NCI-H146 treated with DMSO at 0.1 percent for 48 hours (cell line): Measurements from ENCODE around the gene RBFOX2.

ENCODE experiments used
- DNase-seq: peaks from one replicate; lab custom pipeline; 2025; ENCODE audit not compliant: unreplicated experiment; lab: John Stamatoyannopoulos, UW

The RBFOX2 gene

DNA sequence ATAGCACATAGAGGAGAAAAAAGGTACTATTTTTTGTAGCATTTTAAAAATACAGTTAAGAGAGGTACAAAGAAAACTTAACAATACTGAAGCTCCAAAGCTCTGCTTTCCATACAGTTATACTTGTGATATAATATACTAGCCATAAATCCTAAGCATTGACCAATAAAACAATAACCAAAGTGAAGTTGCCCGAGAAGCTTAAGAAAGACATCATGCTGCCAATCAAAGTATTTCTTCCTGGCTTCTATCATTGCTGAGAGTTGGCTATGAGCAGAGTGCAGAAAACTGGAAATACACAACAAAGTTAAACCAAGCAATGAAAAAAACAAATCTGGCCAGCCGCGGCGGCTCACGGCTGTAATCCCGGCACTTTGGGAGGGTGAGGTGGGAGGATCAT lies 84.2 kb downstream of the RBFOX2 start:
- no peak for DNase-seq

DNA sequence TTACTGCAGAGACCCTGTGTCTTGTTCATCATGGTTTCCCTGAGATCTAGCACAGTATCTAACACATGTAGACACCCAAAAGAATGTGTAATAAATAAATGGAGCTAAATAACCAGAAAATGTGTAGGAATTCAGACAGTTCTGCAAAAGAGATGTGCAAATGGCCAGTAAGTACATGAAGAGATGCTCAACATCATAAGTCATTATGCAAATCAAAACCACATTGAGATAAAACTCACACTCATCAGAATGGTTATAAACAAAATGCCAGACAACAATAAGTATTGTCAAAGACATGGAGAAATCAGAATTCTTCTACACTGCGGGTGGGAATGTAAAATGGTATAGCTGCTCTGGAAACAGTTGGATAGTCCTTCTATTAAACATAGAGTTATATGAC lies 88.5 kb downstream of the RBFOX2 start:
- DNase-seq: no peak

DNA sequence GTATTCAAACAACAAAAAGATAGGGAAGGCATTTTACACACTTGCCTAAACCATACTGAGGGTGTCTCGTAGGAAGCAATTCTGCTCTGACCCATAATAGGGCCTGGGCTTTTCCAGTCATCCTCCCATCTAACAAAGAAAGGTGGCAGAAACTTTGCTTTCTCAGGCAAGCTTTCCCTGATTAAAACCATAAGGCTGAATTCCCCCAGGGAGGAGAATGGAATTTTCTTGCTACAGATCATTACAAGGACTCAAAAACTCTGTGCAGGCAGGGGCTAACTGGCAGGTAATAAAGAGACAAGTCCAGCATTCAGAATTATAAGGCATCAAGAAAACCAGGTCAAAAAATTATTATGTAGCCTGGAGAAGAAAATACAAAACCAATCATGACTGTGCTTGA lies 90.4 kb downstream of the RBFOX2 start:
- no peak for DNase-seq

DNA sequence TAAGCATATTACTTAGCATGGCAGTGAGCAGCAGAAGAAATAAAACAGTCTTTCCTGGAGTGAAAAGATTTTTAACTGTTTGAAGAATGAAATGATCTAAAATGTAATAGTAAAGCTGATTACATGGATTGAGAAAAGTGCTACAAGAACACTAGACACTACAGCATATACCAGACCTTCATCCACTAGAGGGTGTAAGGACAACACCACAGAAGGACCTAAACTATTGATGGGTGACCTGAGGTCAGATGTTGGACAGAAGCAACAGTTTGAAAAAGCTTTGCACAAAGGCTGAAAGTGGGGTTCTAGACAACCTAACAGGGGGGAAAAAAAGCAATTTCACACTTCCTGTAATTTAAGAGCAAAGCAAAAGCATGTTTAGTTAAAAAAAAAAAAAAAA lies 97.7 kb downstream of the RBFOX2 start:
- peak; percentile 32 for DNase-seq

DNA sequence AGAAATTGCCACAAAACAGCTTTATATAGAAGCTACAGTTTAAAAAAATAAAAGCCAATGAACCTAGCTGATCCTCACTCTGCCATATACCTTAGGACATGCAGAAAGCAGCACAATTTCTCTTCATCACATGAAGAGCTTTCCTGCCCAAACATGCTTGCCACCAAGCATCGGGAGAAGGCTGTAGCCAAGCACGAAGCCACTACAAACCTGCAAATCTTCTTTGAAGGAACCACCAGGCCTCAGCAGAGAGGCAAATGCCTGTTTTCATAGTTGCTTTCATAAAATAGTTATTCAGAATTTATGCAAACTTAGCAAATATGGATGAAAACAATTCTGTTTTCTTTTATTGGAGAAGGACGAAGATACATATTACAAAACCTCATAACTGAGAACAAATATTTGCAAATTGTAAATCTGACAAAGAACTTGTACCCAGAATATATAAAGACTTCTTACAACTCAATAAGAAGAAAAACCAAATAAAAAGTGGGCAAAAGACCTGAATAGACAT lies 100.3 kb downstream of the RBFOX2 start:
- DNase-seq: no peak

DNA sequence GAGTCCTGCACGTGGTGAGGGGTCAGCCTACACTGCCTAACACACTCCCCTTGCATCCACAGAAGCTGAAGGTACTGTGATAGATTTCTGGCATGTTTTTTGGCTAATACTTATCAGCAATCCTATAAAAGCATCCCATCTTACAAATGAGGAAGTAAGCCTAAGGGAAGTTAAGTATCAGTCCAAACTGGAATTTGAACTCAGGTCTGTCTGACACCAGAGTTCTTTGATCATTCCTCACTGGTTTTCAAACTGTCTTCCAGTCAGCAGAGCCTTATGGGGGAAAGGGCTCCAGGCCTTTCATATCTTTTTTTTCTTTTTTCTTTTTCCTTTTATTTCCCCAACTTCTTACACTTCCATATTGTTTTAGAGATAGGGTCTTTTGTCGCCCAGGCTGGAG lies 105.6 kb downstream of the RBFOX2 start:
- no peak for DNase-seq

DNA sequence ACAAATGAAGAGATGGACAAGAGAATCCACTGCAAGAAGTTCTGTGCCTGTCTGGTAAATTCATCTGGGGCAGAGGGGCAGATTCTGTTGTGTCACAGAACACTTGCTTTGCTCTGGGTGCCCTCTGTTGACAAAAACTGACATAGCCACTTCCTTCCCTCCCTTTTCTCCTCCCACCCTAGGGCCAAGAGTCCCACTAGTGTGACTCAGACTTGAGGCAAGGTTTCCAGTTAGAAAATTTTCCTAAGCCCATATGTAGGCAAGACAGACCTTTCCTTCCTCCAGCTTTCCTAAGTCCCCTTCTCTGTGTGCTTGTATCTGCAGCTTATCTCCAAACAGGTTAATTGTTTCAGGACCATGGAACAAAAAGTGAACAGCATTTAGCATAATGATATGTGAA lies 106.8 kb downstream of the RBFOX2 start:
- peak; percentile 2 for DNase-seq

DNA sequence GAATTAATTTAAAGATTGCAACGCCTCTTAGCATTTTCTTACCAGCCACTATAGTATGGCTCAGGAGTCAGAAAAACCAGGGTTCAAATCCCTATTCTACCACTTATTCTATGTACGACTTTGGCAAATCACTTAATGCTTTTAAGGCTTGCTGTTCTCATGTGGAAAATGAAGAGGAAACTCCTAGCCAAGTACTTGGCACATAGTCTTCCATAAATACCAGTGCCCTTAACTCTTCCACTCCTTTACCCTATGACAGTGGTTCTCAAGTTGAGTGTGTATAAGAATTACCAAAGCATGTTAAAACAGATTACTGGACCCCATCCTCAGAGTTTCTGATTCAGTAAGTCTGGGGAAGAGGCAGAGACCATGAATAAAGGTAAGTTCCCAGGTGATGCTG lies 107.6 kb downstream of the RBFOX2 start:
- DNase-seq: no peak

DNA sequence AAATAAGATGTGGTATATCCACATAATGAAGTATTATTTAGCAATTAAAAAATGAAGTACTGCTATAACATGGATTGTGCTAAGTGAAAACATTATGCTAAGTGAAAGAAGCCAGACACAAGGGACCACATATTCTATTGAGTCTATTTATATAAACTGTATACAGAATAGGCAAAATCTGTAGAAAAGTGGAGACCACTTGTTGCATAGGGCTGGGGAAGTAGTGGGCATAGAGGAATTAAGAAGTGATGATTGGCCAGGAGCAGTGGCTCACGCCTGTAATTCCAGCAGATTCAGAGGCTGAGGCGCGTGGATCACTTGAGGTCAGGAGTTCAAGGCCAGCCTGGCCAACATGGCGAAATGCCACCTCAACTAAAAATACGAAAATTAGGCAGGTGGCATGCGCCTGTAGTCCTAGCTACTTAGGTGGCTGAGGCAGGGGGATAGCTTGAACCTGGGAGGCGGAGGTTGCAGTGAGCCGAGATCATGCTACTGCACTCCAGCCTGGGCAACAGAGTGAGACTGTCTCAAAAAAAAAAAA lies 109.6 kb downstream of the RBFOX2 start:
- no peak for DNase-seq

DNA sequence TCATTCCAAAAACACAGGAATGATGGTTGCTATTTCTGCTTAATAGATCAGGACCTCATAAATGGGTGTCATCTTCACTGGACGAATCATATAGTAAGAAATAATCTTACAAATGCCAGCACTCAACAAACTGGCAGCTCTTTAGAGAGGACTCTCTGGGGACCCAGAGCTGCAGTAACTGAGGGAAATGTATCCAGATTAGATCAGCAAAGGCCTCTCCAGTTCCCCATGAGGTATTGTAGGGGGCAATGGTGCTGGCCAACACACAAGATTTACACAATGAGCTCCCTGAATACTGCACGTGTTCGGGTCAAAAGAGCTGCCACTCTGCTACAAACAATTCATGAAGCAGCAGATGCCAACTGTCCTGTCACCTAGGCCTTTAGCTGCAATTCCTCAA lies 110.2 kb downstream of the RBFOX2 start:
- DNase-seq: no peak

DNA sequence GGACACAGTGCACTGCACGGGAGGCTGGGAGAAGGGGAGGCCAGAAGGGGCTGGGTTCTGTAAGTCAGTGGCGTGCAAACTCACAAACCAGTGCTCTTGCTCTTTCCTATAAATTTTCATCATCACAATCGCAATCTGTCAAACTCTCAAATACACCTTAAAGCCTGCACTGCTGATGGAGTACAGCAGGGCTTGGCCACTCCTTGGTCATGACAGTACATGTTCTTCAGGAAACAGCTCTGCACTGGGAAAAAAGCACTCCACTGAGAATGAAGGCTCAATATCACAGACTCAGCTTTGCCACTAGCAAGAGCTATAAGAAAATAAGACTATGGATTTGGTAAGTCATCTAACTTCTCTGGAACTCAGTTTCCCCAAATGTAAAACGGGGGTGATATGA lies 111.0 kb downstream of the RBFOX2 start:
- no peak for DNase-seq

DNA sequence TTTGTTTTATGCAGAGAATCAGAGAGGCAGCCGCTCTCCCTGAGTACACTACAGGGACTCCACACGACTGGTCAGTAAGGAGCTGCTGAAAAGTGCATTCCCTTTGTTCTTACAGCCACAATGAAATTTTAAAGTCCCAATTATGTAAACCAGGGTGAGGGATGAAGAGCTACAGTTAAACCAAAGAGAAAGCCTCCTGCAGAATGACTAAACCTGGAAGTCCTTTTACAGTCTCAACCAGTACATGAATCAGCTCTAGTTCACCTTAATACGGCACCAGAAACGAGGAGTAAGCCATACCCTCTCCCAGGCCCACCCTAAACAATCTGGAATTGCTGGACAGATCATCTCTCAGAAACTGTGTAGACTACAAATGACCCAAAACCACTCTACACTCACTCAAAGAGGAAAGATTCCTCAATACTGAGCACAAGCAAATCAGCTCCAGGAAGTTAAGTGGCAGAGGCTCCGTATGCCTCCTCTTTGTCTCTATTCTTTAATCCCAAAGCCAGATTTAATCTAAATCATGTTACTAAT lies 113.1 kb downstream of the RBFOX2 start:
- DNase-seq: no peak

DNA sequence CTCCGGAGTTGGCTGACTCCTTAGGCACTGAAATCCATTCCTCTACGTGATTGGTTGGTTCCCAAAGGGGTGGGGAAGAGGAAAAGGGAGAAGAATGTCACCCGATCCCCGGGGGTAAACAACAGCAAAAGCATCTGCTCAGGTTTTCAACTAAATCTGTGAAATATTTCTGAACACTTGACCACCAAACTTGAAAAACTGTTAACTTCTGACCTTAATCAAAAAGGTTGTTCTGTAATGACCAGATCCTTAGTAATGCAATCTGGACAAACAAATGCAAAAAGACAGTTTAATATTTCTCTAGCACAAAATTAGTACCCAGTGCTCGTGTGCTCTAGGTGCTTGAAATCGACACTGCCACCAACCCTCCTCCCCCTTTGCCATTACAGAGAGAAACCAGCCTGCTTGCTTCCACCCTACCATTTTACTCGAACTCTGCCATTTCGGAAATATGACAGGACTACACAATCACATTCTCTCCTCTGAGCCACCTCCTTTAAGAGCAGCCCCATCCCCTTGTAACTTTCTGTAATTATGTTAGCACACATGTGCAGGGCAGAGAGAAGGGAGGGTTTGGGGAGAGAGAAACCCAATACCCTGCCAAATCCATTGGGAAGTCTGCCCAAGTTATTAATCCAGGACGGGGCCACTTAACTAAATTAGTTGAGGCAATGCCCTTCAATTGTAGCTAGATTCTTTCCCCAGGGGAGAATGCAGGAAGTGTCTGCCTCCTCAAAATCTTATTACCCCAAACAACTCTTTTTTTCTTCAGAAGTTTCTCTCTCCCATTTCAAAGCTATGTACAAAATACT lies 113.8 kb downstream of the RBFOX2 start:
- peak; percentile 64 for DNase-seq

DNA sequence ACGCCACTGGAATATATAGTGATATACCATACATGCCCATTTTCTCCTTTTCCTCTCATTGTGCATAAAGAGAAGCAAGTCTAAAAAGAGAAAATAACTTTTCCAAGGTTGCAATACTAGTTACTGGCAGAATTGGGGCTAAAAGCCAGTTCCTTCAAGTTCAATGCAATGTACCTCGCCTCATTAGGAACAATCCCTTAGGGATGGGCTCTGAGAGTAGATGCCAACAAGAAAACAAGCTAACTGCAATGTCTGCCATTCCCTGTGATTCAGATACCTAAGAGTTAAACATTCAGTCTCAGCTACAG lies 114.3 kb downstream of the RBFOX2 start:
- no peak for DNase-seq

DNA sequence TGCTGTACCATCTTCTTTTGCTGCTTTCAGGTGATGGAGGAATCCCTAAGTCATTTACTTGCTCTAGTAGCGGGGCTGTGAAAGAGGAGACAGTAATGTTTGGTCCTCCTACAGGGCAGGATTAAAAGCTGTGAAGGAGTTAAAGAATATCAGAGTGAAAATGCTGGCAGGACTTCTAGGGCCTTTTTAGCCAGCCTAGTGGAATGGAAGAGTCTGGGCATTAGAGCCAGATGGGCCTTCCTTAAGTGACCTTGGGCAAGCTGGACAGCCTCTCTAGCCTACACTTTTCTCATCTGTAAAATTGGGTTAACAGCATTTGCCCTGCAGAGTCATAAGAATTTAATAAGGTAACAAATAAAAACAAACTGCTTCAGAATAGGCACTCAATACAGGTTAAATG lies 114.7 kb downstream of the RBFOX2 start:
- no peak for DNase-seq

DNA sequence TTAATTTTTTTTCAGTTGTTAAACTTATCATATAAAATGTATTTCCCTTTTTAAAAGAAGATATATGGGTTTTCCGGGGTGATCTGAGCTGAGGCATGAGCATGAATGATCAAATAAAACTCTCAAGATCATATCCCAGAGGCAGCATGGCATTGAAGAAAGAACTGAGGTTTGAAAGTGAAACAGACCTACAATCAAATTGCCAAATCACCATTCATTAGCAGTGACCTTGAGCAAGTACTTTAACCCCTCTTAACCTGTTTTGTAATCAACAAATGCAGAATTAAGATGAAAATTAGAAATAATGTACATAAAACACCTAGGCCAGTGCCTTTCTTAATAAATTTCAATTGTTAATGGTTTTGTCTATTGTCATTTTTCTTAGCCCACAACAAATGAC lies 116.0 kb downstream of the RBFOX2 start:
- no peak for DNase-seq

DNA sequence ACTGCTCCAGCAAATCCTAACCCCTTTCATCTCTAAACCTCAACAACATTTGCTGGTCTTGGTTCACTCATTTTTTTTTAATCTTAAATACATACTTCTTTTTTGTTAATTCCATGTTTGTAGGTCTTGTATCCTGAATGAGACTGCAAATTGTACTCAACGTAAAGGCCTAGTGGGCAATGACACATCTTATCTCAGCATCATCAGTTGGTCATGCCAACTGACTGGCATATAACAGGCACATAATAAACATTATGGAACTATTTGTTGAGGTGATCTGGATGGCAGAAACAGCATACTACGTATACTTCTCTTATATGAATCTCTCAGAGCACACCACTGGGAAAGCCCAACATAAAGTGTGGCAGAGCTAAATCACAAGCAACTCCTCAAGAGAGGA lies 116.7 kb downstream of the RBFOX2 start:
- no peak for DNase-seq

DNA sequence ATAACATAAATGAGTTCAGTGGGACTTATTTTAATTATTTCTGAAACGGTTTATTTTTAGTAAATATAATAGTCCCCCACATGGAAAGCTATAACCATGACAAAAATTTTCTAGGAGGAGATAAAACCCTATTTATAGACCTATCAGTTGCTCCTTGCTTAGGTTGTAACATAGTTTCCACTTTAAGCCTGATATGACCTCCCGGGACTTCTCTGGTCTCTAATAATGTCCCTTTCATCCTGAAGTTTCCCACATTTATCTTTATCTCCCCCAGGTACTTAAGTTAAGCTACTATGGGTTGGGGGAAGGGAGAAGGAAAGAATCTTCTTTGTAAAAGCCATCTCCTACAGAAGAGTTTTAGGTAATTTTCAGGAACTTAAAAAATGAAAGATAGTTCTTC lies 117.7 kb downstream of the RBFOX2 start:
- DNase-seq: no peak

DNA sequence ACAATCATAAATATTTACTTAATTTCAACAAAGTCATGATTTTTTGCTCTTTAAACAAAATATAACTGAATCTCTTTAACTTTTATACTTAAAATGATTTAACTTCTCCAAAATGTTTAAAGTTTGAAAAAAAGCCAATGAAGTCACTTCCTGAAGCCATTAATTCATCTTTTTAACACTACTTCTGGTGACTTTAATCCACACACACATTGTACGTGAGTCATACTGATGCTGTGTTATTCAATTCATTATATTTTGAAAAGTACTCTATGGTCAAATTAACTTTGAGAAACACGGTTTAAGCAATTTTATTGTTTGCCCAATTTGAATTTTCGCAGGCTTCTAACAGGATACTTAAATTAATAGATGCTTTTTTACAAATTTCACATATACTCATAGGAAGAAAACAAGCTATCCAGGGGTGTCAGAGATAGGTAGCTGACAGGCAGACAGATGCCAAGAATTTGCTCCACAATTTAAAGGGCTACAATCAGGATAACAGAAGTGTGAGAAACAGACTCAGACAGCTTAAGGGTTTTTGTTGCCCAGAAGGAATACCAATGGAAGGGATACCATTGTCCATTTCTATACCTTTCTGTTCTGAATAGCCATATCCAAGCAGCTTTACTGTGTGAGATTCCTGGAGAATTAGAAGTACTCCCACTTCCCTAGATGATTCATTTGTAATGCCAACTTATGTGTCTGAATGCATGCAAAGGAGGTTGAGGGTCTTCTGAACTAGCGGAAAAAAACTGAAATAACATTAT lies 118.4 kb downstream of the RBFOX2 start:
- DNase-seq: no peak

DNA sequence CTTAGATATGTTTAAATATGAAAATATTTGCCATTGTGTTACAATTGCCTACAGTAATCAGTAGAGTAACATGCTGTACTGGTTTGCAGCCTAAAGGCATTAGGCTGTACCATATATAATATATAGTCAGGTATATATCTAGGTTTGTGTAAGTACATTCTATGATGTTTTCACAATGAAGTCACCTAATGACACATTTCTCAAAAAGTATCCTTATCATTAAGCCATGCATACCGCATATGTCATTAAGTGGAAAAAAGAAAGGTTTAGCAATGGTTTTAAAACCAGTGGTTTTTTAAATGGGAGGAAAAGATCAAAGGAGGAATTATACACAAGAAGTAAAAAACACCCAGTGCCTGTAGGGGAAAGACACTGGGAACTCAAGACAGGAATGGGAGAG lies 122.7 kb downstream of the RBFOX2 start:
- DNase-seq: no peak

DNA sequence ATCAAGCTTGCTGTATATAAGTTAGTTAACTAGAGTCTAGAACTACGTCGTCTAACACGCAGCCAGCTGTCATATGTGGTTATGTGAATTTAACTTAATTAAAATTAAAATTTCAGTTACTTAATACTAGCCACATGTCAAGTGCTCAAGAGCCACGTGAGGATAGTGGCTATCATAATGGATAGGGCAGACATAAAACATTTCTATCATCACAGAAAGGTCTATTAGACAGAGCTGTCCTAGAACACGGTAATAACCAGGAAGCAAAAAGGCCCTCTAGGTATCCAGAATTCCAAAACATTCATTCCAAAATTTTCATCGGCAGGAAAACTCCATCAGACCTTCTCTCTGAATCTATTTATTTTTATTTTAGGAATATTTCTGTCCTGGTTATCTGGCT lies 123.9 kb downstream of the RBFOX2 start:
- no peak for DNase-seq

DNA sequence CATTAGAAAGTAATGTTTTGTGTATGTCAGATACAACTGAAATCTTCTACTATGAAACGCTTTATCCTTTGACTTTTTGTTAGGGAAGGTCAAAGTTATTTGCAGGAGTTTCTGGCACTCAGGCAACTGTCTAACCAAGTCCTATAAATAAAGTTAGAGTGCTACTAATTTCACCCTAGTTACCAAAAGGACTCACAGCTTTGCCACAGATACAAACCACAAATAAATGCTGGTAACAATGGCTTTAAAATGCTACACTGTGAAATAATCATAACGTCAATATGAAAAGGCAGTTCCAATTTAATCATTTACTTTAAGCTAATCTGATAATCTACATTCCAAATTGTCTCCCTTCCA lies 124.3 kb downstream of the RBFOX2 start:
- no peak for DNase-seq
